GM23338 (cell line): ENCODE data around the gene FUT8. TPM values are rescaled to one million over a fixed set of nuclear protein-coding genes. Genes with fewer than 3 reads are reported as not detected.

Source experiments
- ATAC-seq: fragments of 200-7000 bp; cut with Tn5 transposase; 3 replicates; pipeline ENCODE4 v1.9.1; 2020
- DNase-seq: peaks from one replicate; pipeline ENCODE4 v3.0.0-alpha.2; 2015; ENCODE audit warnings: low spot score
- H2AFZ ChIP-seq: fragments of 200-600 bp; sonication (generic); 2 replicates; pipeline ENCODE4 v1.8.0; 2016; ENCODE audit warnings: antibody characterized with exemption, mild to moderate bottlenecking, moderate library complexity
- H3F3A ChIP-seq: fragments of 200-600 bp; sonication (generic); replicated peaks from 2 replicates; pipeline ENCODE4 v1.8.0; 2017; ENCODE audit warnings: antibody characterized with exemption, mixed run types, low read depth
- H3K27ac ChIP-seq: fragments of 200-600 bp; sonication (generic); 2 replicates; pipeline ENCODE4 v1.6.1; 2016; ENCODE audit warnings: low read depth
- H3K27me3 ChIP-seq: fragments of 200-600 bp; sonication (generic); 2 replicates; pipeline ENCODE4 v1.8.0; 2016; ENCODE audit warnings: mild to moderate bottlenecking, mixed run types, moderate library complexity; ENCODE audit not compliant: insufficient read depth
- H3K36me3 ChIP-seq: fragments of 200-600 bp; sonication (generic); 2 replicates; pipeline ENCODE4 v1.8.0; 2016; ENCODE audit warnings: mild to moderate bottlenecking; ENCODE audit not compliant: insufficient read depth
- H3K4me1 ChIP-seq: fragments of 200-600 bp; sonication (generic); 2 replicates; pipeline ENCODE4 v1.8.0; 2016; ENCODE audit warnings: mild to moderate bottlenecking, moderate library complexity; ENCODE audit not compliant: insufficient read depth
- H3K4me2 ChIP-seq: fragments of 200-600 bp; sonication (generic); 2 replicates; pipeline ENCODE4 v1.7.1; 2017; ENCODE audit warnings: mixed run types
- H3K4me3 ChIP-seq: fragments of 200-600 bp; sonication (generic); 2 replicates; pipeline ENCODE4 v1.6.1; 2016; ENCODE audit warnings: mixed run types
- H3K79me2 ChIP-seq: fragments of 200-600 bp; sonication (generic); replicated peaks from 2 replicates; pipeline ENCODE4 v1.8.0; 2017; ENCODE audit warnings: mild to moderate bottlenecking; ENCODE audit not compliant: insufficient read depth
- H3K9me2 ChIP-seq: fragments of 200-600 bp; sonication (generic); 2 replicates; pipeline ENCODE4 v1.8.0; 2017; ENCODE audit not compliant: insufficient read depth
- H4K20me1 ChIP-seq: fragments of 200-600 bp; sonication (generic); replicated peaks from 2 replicates; pipeline ENCODE4 v1.8.0; 2017; ENCODE audit warnings: mild to moderate bottlenecking; ENCODE audit not compliant: insufficient read depth
- H3K27ac Mint-ChIP-seq: 2 replicates; pipeline ENCODE4 v1.8.0; 2020; ENCODE audit warnings: inconsistent platforms, mild to moderate bottlenecking, moderate library complexity, mixed read lengths
- H3K27me3 Mint-ChIP-seq: 3 replicates; pipeline ENCODE4 v1.8.0; 2022; ENCODE audit warnings: low read depth, mild to moderate bottlenecking, moderate library complexity, mixed read lengths, inconsistent platforms; ENCODE audit not compliant: insufficient read depth, poor library complexity
- H3K36me3 Mint-ChIP-seq: 3 replicates; pipeline ENCODE4 v1.8.0; 2021; ENCODE audit warnings: low read depth, mild to moderate bottlenecking, inconsistent platforms, moderate library complexity, mixed read lengths
- H3K4me1 Mint-ChIP-seq: 3 replicates; pipeline ENCODE4 v1.8.0; 2020; ENCODE audit warnings: mild to moderate bottlenecking, inconsistent platforms, mixed read lengths
- H3K4me3 Mint-ChIP-seq: 3 replicates; pipeline ENCODE4 v1.8.0; 2021; ENCODE audit warnings: moderate library complexity, mild to moderate bottlenecking, inconsistent platforms, mixed read lengths
- H3K9me3 Mint-ChIP-seq: 3 replicates; pipeline ENCODE4 v1.8.0; 2020; ENCODE audit warnings: moderate library complexity, mild to moderate bottlenecking, inconsistent platforms, mixed read lengths
- CREB1 ChIP-seq: fragments of 250-450 bp; sonication (Bioruptor Pico); IDR thresholded peaks from 2 replicates; pipeline ENCODE4 v1.5.0; 2020; ENCODE audit warnings: low read depth, mild to moderate bottlenecking, moderate library complexity
- EZH2 ChIP-seq: fragments of 200-600 bp; sonication (generic); IDR thresholded peaks from one replicate; pipeline ENCODE4 v1.8.0; 2017; ENCODE audit warnings: antibody characterized with exemption, mild to moderate bottlenecking, low read depth; ENCODE audit not compliant: unreplicated experiment
- EZH2phosphoT487 ChIP-seq: fragments of 200-600 bp; sonication (generic); IDR thresholded peaks from one replicate; pipeline ENCODE4 v1.8.1; 2018; ENCODE audit warnings: antibody characterized with exemption; ENCODE audit not compliant: unreplicated experiment
- NANOG ChIP-seq: IDR thresholded peaks from 2 replicates; pipeline ENCODE4 v1.6.1; 2016; ENCODE audit warnings: antibody characterized with exemption, borderline replicate concordance
- POLR2AphosphoS5 ChIP-seq: IDR thresholded peaks from 2 replicates; pipeline ENCODE4 v1.6.1; 2016; ENCODE audit warnings: antibody characterized with exemption, low read depth
- STAT1 ChIP-seq: IDR thresholded peaks from one replicate; pipeline ENCODE4 v1.6.1; 2016; ENCODE audit warnings: antibody characterized with exemption; ENCODE audit not compliant: unreplicated experiment
- ZNF114 ChIP-seq: fragments of 250-450 bp; sonication (Bioruptor Pico); IDR thresholded peaks from 2 replicates; pipeline ENCODE4 v1.5.0; 2020; ENCODE audit warnings: mild to moderate bottlenecking, moderate library complexity
- ZNF331 ChIP-seq: fragments of 250-450 bp; sonication (Bioruptor Pico); IDR thresholded peaks from 2 replicates; pipeline ENCODE4 v1.5.0; 2020; ENCODE audit warnings: low read depth, mild to moderate bottlenecking, moderate library complexity
- polyA plus RNA-seq: library from polyadenylated mRNA; unstranded; fragments of >200 nt; fragmentation: Nextera tagmentation; extraction: Ambion mirVana; gene quantifications from 2 replicates; pipeline ENCODE4 v1.2.1, GENCODE V29; 2016
- total RNA-seq: library from RNA; depleted of rRNA; stranded (reverse); fragments of >200 nt; shearing (Covaris generic); gene quantifications from 2 replicates; pipeline ENCODE4 v1.2.3, GENCODE V29; 2014
- TF ChIP-seq, protein P1 (sequence below): fragments of 250-450 bp; sonication (Bioruptor Pico); IDR thresholded peaks from 2 replicates; pipeline ENCODE4 v1.5.0; 2020; ENCODE audit warnings: mild to moderate bottlenecking, moderate library complexity
- TF ChIP-seq, protein P2 (sequence below): IDR thresholded peaks from 2 replicates; pipeline ENCODE4 v1.6.1; 2016; ENCODE audit warnings: antibody characterized with exemption
- TF ChIP-seq, protein P3 (sequence below): IDR thresholded peaks from one replicate; pipeline ENCODE4 v1.6.1; 2018; ENCODE audit warnings: antibody characterized with exemption; ENCODE audit not compliant: unreplicated experiment

Gene FUT8
- total and polyA plus RNA-seq, 2 experiments from 2014 or later, result 8.2 to 23.2 TPM

DNA sequence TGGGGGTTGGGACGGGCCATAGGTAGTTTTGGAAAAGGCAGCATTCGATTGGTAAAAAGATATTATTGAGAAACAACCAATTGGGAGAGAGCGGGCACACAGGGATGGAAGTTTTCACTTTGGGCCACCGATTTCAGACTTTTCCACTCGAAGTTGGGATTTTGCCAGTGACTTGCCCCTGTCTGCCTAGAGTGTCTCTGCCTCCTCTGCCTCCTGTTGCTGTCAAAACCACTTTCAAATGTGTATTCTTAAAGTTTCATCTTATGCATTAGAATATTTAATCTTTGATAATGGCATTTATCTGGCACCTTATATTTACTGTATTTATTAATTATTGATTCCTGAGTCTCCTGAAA lies 182.3 kb downstream of the FUT8 start:
- peaks cover 3% of the 10 kb centered on the region for H3K27me3 Mint-ChIP-seq
- H3K27ac ChIP-seq, result no peak overlapping the region
- no peak overlapping the region for H3K4me3 ChIP-seq
- no peaks in the 10 kb centered on the region for H4K20me1 ChIP-seq
- H3F3A ChIP-seq, result no peaks in the 10 kb centered on the region
- no peaks in the 10 kb centered on the region for H3K79me2 ChIP-seq
- H3K36me3 Mint-ChIP-seq, result peaks cover 6% of the 10 kb centered on the region; the same call in 2 of the 3 replicates
- TF ChIP-seq EZH2phosphoT487 (no peak), POLR2AphosphoS5 (no peak), NANOG (no peak)
- H3K4me1 Mint-ChIP-seq, result peaks cover 2% of the 10 kb centered on the region; the same call in 1 of the 3 replicates
- H3K4me2 ChIP-seq, result no peak overlapping the region
- DNase-seq (no peak), ATAC-seq (no peak)
- no peak overlapping the region for H3K4me3 Mint-ChIP-seq
- no peaks in the 10 kb centered on the region; the same call in 1 of the 2 replicates for H3K9me2 ChIP-seq
- H3K9me3 Mint-ChIP-seq, result peaks cover 10% of the 10 kb centered on the region
- H2AFZ ChIP-seq, result no peak overlapping the region
- no peaks in the 10 kb centered on the region for H3K4me1 ChIP-seq
- no peaks in the 10 kb centered on the region for H3K27me3 ChIP-seq
- H3K27ac Mint-ChIP-seq, result no peak overlapping the region
- no peaks in the 10 kb centered on the region for H3K36me3 ChIP-seq

DNA sequence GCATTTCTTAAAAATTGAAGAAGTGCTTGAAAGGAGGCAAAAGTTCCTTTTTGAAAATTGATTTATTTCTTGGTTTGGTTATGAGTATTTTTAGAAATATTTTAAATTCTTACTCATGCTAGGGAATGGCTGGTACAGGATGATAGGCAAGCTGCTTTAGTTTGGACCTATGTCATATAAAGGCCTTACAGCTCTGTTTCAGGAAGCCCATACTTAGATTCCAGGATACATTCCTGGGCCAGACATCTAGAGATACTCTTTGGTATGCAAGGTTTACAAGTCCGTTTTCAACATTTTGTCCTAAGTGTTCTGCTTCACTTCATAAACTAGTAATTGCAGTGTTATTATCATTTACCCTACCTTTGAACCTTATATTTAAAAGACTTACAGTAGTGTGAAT lies 186.8 kb downstream of the FUT8 start:
- H3K36me3 Mint-ChIP-seq, result peaks cover 4% of the 10 kb centered on the region; the same call in 2 of the 3 replicates
- TF ChIP-seq, protein P1, sequence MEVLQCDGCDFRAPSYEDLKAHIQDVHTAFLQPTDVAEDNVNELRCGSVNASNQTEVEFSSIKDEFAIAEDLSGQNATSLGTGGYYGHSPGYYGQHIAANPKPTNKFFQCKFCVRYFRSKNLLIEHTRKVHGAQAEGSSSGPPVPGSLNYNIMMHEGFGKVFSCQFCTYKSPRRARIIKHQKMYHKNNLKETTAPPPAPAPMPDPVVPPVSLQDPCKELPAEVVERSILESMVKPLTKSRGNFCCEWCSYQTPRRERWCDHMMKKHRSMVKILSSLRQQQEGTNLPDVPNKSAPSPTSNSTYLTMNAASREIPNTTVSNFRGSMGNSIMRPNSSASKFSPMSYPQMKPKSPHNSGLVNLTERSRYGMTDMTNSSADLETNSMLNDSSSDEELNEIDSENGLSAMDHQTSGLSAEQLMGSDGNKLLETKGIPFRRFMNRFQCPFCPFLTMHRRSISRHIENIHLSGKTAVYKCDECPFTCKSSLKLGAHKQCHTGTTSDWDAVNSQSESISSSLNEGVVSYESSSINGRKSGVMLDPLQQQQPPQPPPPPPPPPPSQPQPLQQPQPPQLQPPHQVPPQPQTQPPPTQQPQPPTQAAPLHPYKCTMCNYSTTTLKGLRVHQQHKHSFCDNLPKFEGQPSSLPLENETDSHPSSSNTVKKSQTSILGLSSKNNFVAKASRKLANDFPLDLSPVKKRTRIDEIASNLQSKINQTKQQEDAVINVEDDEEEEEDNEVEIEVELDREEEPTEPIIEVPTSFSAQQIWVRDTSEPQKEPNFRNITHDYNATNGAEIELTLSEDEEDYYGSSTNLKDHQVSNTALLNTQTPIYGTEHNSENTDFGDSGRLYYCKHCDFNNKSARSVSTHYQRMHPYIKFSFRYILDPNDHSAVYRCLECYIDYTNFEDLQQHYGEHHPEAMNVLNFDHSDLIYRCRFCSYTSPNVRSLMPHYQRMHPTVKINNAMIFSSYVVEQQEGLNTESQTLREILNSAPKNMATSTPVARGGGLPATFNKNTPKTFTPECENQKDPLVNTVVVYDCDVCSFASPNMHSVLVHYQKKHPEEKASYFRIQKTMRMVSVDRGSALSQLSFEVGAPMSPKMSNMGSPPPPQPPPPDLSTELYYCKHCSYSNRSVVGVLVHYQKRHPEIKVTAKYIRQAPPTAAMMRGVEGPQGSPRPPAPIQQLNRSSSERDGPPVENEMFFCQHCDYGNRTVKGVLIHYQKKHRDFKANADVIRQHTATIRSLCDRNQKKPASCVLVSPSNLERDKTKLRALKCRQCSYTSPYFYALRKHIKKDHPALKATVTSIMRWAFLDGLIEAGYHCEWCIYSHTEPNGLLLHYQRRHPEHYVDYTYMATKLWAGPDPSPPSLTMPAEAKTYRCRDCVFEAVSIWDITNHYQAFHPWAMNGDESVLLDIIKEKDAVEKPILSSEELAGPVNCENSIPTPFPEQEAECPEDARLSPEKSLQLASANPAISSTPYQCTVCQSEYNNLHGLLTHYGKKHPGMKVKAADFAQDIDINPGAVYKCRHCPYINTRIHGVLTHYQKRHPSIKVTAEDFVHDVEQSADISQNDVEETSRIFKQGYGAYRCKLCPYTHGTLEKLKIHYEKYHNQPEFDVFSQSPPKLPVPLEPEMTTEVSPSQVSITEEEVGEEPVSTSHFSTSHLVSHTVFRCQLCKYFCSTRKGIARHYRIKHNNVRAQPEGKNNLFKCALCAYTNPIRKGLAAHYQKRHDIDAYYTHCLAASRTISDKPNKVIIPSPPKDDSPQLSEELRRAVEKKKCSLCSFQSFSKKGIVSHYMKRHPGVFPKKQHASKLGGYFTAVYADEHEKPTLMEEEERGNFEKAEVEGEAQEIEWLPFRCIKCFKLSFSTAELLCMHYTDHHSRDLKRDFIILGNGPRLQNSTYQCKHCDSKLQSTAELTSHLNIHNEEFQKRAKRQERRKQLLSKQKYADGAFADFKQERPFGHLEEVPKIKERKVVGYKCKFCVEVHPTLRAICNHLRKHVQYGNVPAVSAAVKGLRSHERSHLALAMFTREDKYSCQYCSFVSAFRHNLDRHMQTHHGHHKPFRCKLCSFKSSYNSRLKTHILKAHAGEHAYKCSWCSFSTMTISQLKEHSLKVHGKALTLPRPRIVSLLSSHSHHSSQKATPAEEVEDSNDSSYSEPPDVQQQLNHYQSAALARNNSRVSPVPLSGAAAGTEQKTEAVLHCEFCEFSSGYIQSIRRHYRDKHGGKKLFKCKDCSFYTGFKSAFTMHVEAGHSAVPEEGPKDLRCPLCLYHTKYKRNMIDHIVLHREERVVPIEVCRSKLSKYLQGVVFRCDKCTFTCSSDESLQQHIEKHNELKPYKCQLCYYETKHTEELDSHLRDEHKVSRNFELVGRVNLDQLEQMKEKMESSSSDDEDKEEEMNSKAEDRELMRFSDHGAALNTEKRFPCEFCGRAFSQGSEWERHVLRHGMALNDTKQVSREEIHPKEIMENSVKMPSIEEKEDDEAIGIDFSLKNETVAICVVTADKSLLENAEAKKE (CRISPR knock-in tag), result no peak
- TF ChIP-seq, protein P2, sequence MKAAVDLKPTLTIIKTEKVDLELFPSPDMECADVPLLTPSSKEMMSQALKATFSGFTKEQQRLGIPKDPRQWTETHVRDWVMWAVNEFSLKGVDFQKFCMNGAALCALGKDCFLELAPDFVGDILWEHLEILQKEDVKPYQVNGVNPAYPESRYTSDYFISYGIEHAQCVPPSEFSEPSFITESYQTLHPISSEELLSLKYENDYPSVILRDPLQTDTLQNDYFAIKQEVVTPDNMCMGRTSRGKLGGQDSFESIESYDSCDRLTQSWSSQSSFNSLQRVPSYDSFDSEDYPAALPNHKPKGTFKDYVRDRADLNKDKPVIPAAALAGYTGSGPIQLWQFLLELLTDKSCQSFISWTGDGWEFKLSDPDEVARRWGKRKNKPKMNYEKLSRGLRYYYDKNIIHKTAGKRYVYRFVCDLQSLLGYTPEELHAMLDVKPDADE, result no peak
- TF ChIP-seq NANOG (no peak), ZNF114 (no peak), CREB1 (CRISPR knock-in tag) (no peak), STAT1 (no peak), EZH2 (no peak), POLR2AphosphoS5 (no peak), ZNF331 (CRISPR knock-in tag) (no peak), EZH2phosphoT487 (no peak)
- TF ChIP-seq, protein P3, sequence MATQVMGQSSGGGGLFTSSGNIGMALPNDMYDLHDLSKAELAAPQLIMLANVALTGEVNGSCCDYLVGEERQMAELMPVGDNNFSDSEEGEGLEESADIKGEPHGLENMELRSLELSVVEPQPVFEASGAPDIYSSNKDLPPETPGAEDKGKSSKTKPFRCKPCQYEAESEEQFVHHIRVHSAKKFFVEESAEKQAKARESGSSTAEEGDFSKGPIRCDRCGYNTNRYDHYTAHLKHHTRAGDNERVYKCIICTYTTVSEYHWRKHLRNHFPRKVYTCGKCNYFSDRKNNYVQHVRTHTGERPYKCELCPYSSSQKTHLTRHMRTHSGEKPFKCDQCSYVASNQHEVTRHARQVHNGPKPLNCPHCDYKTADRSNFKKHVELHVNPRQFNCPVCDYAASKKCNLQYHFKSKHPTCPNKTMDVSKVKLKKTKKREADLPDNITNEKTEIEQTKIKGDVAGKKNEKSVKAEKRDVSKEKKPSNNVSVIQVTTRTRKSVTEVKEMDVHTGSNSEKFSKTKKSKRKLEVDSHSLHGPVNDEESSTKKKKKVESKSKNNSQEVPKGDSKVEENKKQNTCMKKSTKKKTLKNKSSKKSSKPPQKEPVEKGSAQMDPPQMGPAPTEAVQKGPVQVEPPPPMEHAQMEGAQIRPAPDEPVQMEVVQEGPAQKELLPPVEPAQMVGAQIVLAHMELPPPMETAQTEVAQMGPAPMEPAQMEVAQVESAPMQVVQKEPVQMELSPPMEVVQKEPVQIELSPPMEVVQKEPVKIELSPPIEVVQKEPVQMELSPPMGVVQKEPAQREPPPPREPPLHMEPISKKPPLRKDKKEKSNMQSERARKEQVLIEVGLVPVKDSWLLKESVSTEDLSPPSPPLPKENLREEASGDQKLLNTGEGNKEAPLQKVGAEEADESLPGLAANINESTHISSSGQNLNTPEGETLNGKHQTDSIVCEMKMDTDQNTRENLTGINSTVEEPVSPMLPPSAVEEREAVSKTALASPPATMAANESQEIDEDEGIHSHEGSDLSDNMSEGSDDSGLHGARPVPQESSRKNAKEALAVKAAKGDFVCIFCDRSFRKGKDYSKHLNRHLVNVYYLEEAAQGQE, result no peak

More for the DNA sequence above, 186.8 kb downstream of the FUT8 start:
- Histone ChIP-seq H3F3A (no peaks in the 10 kb centered on the region), H3K9me2 (no peaks in the 10 kb centered on the region; the same call in 1 of the 2 replicates), H3K27me3 (no peaks in the 10 kb centered on the region), H4K20me1 (no peaks in the 10 kb centered on the region), H3K4me2 (no peak overlapping the region), H2AFZ (no peak overlapping the region), H3K4me3 (no peak overlapping the region), H3K27ac (no peak overlapping the region), H3K4me1 (no peaks in the 10 kb centered on the region), H3K36me3 (no peaks in the 10 kb centered on the region), H3K79me2 (no peaks in the 10 kb centered on the region)
- Mint-ChIP-seq H3K9me3 (peaks cover 8% of the 10 kb centered on the region), H3K4me1 (no peaks in the 10 kb centered on the region; the same call in 2 of the 3 replicates), H3K4me3 (no peak overlapping the region), H3K27ac (no peak overlapping the region), H3K27me3 (no peaks in the 10 kb centered on the region)
- DNase-seq, result no peak
- ATAC-seq, result no peak
